ENCODE data around the gene BANF1. TPM values are rescaled to one million over a fixed set of nuclear protein-coding genes. Genes with fewer than 3 reads are reported as not detected.

Gene BANF1
- total and polyA plus RNA-seq, 4 donors = 17.7 to 315 (median 159) TPM

DNA sequence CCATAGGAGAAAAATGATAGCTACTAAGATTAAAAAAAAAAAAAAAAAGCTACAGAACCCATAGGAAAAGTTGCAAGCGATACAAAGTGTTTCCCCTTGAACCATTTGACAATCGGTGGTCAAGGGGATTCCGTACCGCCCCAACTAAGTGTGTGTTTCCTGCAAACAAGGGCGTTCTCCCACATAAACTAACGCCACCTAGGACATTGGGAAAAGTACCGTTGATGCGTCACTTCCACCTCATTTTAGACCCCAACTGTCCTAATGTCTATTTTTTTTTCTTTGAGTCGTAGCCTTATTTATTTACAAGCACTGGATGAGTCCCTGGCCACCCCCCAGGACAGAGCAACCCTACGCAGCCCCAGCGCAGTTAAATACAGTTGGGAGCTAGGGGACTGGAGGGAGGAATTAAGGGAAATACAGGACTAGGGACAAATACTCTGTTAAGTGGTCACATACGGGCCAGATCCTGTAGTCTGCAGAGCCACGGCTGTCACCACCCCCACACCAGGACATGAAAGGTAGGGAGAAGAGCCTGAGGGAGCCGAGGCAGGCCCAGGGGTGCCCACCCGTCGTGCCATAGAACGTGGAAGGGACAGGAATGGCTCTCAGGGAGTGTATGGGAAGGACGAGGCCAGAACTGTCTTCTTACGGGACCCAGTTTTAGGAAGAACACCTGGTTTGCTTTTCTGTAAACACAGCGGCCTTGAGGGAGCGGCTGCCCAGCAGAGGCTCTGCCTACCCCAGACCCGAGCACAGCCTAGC is 19.3 kb upstream of the BANF1 start:
- WGBS, 2 donors = 74 to 84% methylated on average over 22 of the region's 22 CpGs
- no peak for DNase-seq
- TF ChIP-seq, protein P1, sequence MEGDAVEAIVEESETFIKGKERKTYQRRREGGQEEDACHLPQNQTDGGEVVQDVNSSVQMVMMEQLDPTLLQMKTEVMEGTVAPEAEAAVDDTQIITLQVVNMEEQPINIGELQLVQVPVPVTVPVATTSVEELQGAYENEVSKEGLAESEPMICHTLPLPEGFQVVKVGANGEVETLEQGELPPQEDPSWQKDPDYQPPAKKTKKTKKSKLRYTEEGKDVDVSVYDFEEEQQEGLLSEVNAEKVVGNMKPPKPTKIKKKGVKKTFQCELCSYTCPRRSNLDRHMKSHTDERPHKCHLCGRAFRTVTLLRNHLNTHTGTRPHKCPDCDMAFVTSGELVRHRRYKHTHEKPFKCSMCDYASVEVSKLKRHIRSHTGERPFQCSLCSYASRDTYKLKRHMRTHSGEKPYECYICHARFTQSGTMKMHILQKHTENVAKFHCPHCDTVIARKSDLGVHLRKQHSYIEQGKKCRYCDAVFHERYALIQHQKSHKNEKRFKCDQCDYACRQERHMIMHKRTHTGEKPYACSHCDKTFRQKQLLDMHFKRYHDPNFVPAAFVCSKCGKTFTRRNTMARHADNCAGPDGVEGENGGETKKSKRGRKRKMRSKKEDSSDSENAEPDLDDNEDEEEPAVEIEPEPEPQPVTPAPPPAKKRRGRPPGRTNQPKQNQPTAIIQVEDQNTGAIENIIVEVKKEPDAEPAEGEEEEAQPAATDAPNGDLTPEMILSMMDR (IDR thresholded peaks at IDR 0.05; ENCODE audit: control extremely low read depth, extremely low read depth) = no peak
- no peaks in the 10 kb centered on the region for H3K4me1 ChIP-seq (ENCODE audit: control insufficient read depth in 5 of 5, insufficient read depth in 5 of 5, low read length in 5 of 5)
- ATAC-seq (ENCODE audit: insufficient read depth, low FRiP score) = no peak
- no peak overlapping the region for H3K9ac ChIP-seq (ENCODE audit: insufficient read depth in 1 of 2, low read length in 2 of 2)
- no peak overlapping the region for H3K4me3 ChIP-seq
- H3K27me3 ChIP-seq (ENCODE audit: control insufficient read depth in 3 of 3, insufficient read depth in 3 of 3, low read length in 2 of 3) = no peaks in the 10 kb centered on the region
- H3K9me3 ChIP-seq (ENCODE audit: control insufficient read depth in 4 of 4, insufficient read depth in 3 of 4, low read length in 3 of 4) = no peaks in the 10 kb centered on the region
- peaks cover 4 to 15% (median 7%) of the 10 kb centered on the region in 4 donors for H3K36me3 ChIP-seq (ENCODE audit: control insufficient read depth in 4 of 4, insufficient read depth in 4 of 4, low read length in 4 of 4)
- no peak overlapping the region for H3K27ac ChIP-seq (ENCODE audit: low read depth in 1 of 2, low read length in 1 of 2)

DNA sequence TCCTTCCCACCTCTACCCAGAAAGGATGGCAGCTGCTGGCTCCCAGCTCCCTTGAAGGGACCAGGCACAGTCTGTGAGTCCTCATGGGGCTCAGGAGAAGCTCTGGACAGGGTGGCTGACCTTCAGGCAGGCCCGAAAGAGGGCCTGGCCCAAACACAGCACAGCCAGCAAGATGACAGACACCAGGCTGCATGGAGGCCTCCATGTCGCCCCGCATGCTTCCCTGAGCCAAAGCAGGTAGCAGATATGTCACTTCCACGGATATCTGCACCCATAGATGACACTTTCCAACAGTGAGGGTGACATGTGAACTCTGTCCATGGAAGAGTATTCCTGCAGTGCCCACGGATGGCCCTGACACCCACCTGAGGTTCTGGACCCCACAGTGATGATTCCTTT is 18.7 kb upstream of the BANF1 start:
- H3K27ac ChIP-seq (ENCODE audit: low read depth in 1 of 2, low read length in 1 of 2) = no peak overlapping the region
- H3K36me3 ChIP-seq (ENCODE audit: control insufficient read depth in 4 of 4, insufficient read depth in 4 of 4, low read length in 4 of 4) = peaks cover 3 to 10% (median 5%) of the 10 kb centered on the region in 4 donors
- ATAC-seq (ENCODE audit: insufficient read depth, low FRiP score) (no peak), DNase-seq (no peak)
- no peaks in the 10 kb centered on the region for H3K9me3 ChIP-seq (ENCODE audit: control insufficient read depth in 4 of 4, insufficient read depth in 3 of 4, low read length in 3 of 4)
- no peaks in the 10 kb centered on the region for H3K4me1 ChIP-seq (ENCODE audit: control insufficient read depth in 5 of 5, insufficient read depth in 5 of 5, low read length in 5 of 5)
- TF ChIP-seq, protein P1 (IDR thresholded peaks at IDR 0.05; ENCODE audit: control extremely low read depth, extremely low read depth) = no peak
- no peak overlapping the region for H3K4me3 ChIP-seq
- no peaks in the 10 kb centered on the region for H3K27me3 ChIP-seq (ENCODE audit: control insufficient read depth in 3 of 3, insufficient read depth in 3 of 3, low read length in 2 of 3)
- no peak overlapping the region for H3K9ac ChIP-seq (ENCODE audit: insufficient read depth in 1 of 2, low read length in 2 of 2)
- 87 to 88% methylated on average over 5 of the region's 5 CpGs for WGBS, 2 donors

DNA sequence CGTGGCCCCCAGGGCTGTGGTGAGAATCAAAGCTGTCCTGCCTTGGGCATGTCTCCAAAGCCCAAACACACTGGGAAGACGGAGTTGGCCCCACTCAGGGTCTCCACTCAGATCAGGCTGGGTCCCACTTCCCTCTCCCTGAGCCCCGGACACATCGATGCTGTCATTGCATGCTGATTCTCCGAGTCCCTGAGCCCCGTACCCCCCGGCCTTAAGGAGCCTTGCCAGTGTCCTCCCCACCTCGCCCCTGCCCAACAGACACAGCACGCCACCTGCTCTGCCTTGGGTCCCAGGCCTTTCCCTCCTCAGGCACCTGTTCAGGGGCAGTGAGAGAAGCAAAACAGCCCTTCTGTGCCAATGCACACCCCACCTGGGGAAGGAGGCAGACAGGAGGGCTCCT is 15.0 kb upstream of the BANF1 start:
- Histone ChIP-seq H3K27me3 (ENCODE audit: control insufficient read depth in 3 of 3, insufficient read depth in 3 of 3, low read length in 2 of 3) (no peaks in the 10 kb centered on the region), H3K4me3 (no peak overlapping the region), H3K27ac (ENCODE audit: low read depth in 1 of 2, low read length in 1 of 2) (no peak overlapping the region), H3K4me1 (ENCODE audit: control insufficient read depth in 5 of 5, insufficient read depth in 5 of 5, low read length in 5 of 5) (no peaks in the 10 kb centered on the region), H3K36me3 (ENCODE audit: control insufficient read depth in 4 of 4, insufficient read depth in 4 of 4, low read length in 4 of 4) (peaks cover 0 to 4% (median 1%) of the 10 kb centered on the region in 4 donors), H3K9ac (ENCODE audit: insufficient read depth in 1 of 2, low read length in 2 of 2) (no peak overlapping the region), H3K9me3 (ENCODE audit: control insufficient read depth in 4 of 4, insufficient read depth in 3 of 4, low read length in 3 of 4) (no peaks in the 10 kb centered on the region)
- ATAC-seq (ENCODE audit: insufficient read depth, low FRiP score) (no peak), DNase-seq (no peak)
- TF ChIP-seq, protein P1 (IDR thresholded peaks at IDR 0.05; ENCODE audit: control extremely low read depth, extremely low read depth) = no peak
- WGBS, 2 donors = 84 to 88% methylated on average over 9 of the region's 9 CpGs

All from lung (tissue), 12 donors.